NCI-H510A (cell line): Measurements from ENCODE around the gene CES4A.
"Not testable (repeated sequence)": the region's sequence is repeated elsewhere in the genome, so short reads cannot be mapped to it uniquely, and the experiment has no call there.

Experiments used
- DNase-seq: peaks from one replicate; lab custom pipeline; 2025; lab: John Stamatoyannopoulos, UW

The CES4A gene

GRCh38 chr16:67022531-67023214 is 34.3 kb downstream of the CES4A start:
- no peak for DNase-seq

- DNase-seq = no peak
Observed at GRCh38 chr16:67023689-67024088, 35.3 kb downstream of the CES4A start.

- no peak for DNase-seq
Observed at GRCh38 chr16:67024384-67025209, 36.2 kb downstream of the CES4A start.

- no peak for DNase-seq
Observed at GRCh38 chr16:67025210-67025550, 36.8 kb downstream of the CES4A start.

GRCh38 chr16:67026570-67026969 is 38.2 kb downstream of the CES4A start:
- no peak for DNase-seq

GRCh38 chr16:67027046-67027445 is 38.7 kb downstream of the CES4A start:
- DNase-seq = no peak

- DNase-seq = no peak
Observed at GRCh38 chr16:67028167-67028695, 39.8 kb downstream of the CES4A start.

GRCh38 chr16:67028696-67029253 is 40.4 kb downstream of the CES4A start, which contains the start of gene CBFB:
TSS of gene CBFB (plus strand) at chr16:67029149. CDS start at chr16:67029408, 259 bp downstream.
- DNase-seq = peak; percentile 36

- no peak for DNase-seq
Observed at GRCh38 chr16:67029254-67030096, 41.1 kb downstream of the CES4A start.

- no peak for DNase-seq
Observed at GRCh38 chr16:67030221-67030962, 42.0 kb downstream of the CES4A start.

- no peak for DNase-seq
Observed at GRCh38 chr16:67034487-67034886, 46.1 kb downstream of the CES4A start.

GRCh38 chr16:67035364-67035763 is 47.0 kb downstream of the CES4A start:
- no peak for DNase-seq

GRCh38 chr16:67036323-67036741 is 47.9 kb downstream of the CES4A start:
- DNase-seq = no peak

GRCh38 chr16:67039260-67040020 is 51.1 kb downstream of the CES4A start:
- DNase-seq = no peak

GRCh38 chr16:67040166-67040565 is 51.8 kb downstream of the CES4A start:
- no peak for DNase-seq

GRCh38 chr16:67040906-67041305 is 52.5 kb downstream of the CES4A start:
- no peak for DNase-seq

- DNase-seq = not testable (repeated sequence)
Observed at GRCh38 chr16:67041520-67041919, 53.1 kb downstream of the CES4A start.

- no peak for DNase-seq
Observed at GRCh38 chr16:67043420-67043819, 55.0 kb downstream of the CES4A start.

- no peak for DNase-seq
Observed at GRCh38 chr16:67050796-67051195, 62.4 kb downstream of the CES4A start.

GRCh38 chr16:67052399-67052798 is 64.0 kb downstream of the CES4A start:
- no peak for DNase-seq
